22Rv1 (cell line): Measurements from ENCODE around the gene PRR15.
"Not testable (repeated sequence)": the region's sequence is repeated elsewhere in the genome, so short reads cannot be mapped to it uniquely, and the experiment has no call there.

Experiments
- ZFX ChIP-seq: fragments of 450-650 bp; IDR thresholded peaks from 2 replicates; pipeline ENCODE4 v1.6.1; 2017; ENCODE audit warnings: antibody characterized with exemption, borderline replicate concordance
- TF ChIP-seq, protein P1 (sequence below): fragments of 450-650 bp; IDR thresholded peaks from 2 replicates; pipeline ENCODE4 v1.5.1; 2017; ENCODE audit warnings: mild to moderate bottlenecking

- TF ChIP-seq, protein P1, sequence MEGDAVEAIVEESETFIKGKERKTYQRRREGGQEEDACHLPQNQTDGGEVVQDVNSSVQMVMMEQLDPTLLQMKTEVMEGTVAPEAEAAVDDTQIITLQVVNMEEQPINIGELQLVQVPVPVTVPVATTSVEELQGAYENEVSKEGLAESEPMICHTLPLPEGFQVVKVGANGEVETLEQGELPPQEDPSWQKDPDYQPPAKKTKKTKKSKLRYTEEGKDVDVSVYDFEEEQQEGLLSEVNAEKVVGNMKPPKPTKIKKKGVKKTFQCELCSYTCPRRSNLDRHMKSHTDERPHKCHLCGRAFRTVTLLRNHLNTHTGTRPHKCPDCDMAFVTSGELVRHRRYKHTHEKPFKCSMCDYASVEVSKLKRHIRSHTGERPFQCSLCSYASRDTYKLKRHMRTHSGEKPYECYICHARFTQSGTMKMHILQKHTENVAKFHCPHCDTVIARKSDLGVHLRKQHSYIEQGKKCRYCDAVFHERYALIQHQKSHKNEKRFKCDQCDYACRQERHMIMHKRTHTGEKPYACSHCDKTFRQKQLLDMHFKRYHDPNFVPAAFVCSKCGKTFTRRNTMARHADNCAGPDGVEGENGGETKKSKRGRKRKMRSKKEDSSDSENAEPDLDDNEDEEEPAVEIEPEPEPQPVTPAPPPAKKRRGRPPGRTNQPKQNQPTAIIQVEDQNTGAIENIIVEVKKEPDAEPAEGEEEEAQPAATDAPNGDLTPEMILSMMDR, result not testable (repeated sequence)
- not testable (repeated sequence) for TF ChIP-seq ZFX
Observed at GRCh38 chr7:29528526-29528925, 35.1 kb upstream of the PRR15 start.
